GM11168 (cell line): Measurements from ENCODE around the gene RABIF.
"Not testable (repeated sequence)": the region's sequence is repeated elsewhere in the genome, so short reads cannot be mapped to it uniquely, and the experiment has no call there.

Experiments
- in situ Hi-C: fragments of 300-500 bp; cut with MboI; formaldehyde crosslinking; loops from one replicate; pipeline ENCODE4 v1.12.0; 2022; ENCODE audit warnings: low sequenced_read_pairs; ENCODE audit not compliant: unreplicated experiment

The RABIF gene

DNA sequence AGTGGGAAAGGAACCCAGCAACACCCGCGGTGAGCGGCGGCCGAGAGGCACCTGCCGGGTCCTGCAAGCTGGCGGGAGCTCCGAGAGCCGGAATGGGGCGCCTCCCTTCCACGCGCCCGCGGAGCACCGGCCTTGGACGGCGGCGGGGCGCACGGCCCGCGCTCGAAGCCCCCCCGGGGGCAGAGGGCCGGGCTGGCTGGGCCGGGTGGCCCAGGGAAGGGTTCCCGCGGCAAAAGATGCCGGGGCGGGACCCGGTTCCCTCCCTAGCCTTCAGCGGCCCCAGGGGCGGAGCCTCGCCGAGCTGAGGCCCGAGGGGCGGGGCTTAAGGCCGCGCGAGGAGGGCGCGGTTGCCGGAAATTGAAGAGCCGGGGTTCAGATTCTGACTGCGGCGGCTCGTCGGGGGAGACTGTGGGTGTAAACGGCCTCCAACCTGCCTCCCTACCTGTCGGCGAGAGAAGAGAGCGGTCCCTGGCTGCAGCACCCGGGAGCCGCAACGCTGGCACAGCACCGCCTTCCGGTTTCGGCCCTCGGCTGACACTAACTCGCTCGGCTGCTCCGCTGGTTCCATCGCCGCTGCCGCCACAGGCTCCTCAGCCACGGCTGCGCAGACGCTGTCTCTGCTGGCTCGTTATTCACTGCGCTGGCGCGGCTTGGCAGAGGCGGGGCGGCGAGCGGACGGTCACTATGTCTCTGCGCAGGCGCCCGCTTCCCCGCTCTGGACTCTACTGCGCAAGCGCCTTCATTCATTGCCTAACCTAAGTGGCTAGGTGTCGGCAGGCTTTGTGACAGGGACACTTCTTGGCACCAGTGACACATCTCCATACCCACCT lies at the start of gene RABIF:
TSS of gene RABIF (minus strand) at position 619 of the 830 bp plus-strand sequence. CDS start at position 568, 51 bp downstream.
- in situ Hi-C loops = no loop called here

DNA sequence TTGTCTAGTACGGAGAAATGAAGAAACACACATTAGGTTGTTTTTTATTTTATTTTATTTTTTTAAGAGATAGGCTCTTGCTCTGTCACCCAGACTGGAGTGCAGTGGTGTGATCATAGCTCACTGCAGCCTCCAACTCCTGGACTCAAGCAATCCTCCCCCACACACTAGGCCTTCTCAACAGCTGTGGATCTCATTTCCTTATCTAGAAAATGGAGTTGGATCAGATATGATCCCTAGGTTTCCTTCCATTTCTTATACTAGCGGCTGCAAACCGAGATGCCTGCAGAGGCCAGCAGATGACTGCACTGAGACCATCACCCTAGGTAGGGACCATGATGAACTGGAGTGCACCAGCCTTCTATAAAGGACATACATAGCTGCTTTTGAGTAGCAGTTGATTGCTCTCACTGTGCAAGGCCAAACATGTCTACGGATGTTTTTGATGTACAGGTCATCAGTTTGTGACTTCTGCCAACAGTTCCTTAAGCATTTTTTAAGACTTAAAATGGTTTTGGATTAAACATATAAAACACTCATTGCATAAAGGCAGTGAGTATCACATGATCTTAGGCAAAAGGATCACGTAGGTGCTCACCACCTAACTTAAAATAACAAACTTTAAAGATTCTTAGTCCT lies 49.5 kb upstream of the RABIF start:
- in situ Hi-C loops = no loop called here

- in situ Hi-C loops = not testable (repeated sequence)
Observed at GRCh38 chr1:202936409-202936808, 47.5 kb upstream of the RABIF start.

DNA sequence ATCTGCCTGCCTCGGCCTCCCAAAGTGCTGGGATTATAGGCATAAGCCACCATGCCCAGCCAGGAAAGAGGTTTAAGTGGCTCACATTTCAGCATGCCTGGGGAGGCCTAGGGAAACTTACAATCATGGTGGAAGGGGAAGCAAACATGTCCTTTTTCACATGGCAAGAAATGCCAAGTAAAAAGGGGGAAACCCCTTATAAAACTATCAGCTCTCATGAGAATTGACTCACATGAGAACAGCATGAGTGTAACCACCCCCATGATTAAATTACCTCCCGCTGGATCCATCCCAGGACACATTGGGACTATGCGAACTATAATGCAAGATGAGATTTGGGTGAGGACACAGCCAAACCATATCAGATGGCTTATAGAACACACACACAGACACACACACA lies 46.9 kb upstream of the RABIF start:
- in situ Hi-C loops = no loop called here

- in situ Hi-C loops = no loop called here
Observed at GRCh38 chr1:202934755-202935154, 45.8 kb upstream of the RABIF start.

DNA sequence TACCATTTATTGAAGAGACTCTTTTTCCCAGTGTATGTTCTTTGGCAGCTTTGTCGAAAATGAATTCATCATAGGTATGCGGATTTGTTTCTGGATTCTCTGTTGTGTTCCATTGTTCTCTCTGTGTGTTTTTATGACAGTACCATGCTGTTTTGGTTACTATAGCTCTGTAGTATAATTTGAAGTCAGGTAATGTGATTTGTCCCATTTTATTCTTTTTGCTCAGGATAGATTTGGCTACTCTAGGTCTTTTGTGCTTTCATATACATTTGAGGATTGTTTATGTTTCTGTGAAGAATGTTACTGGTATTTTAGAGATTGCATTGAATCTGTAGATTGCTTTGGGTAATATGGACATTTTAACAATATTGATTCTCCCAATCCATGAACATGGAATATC lies 43.5 kb upstream of the RABIF start:
- in situ Hi-C loops = no loop called here

GRCh38 chr1:202926581-202927491 lies 37.9 kb upstream of the RABIF start, which contains the start of gene KLHL12:
Gene KLHL12, minus strand, starts transcription at chr1:202927234. Its CDS starts 2,072 bp downstream, at chr1:202925162.
- in situ Hi-C loops = no loop called here

DNA sequence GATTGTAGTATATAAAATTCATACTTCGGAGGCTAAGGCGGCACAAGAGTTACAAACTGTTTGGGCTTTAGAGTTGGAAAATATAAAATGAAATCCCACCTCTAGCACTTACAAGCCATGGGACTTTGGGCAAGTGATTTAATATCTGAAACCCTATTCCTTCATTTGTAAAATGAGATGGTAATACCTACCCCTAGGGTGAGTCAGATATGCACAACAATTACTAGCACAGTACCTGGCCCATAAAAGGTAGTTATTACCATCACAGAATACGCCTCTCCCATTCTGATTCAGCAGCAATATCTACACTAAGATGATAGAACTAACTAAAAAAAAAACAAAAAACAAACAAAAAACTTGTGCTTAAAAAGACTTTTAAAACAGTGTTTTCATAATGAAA lies 34.6 kb upstream of the RABIF start:
- in situ Hi-C loops = no loop called here

GRCh38 chr1:202919615-202920014 lies 30.7 kb upstream of the RABIF start:
- in situ Hi-C loops = no loop called here

DNA sequence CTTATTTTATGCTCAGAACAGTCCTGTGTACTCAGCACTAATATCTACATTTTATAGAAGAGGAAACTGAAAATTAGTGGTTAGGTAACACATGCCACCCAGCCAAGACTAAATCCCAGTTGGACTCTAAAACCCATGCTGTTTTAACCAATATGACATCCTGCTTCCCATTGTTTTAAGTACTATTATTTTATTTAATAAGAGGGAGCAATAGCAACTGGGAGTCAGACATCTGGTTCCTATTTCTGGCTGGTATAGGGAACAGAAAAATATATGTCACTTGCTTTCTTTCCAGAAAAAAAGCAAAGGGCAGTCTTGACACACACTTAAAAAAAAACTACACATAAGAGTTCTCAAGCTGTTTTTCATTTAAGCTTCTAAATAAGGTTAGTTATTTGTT lies 26.2 kb upstream of the RABIF start:
- in situ Hi-C loops = no loop called here

DNA sequence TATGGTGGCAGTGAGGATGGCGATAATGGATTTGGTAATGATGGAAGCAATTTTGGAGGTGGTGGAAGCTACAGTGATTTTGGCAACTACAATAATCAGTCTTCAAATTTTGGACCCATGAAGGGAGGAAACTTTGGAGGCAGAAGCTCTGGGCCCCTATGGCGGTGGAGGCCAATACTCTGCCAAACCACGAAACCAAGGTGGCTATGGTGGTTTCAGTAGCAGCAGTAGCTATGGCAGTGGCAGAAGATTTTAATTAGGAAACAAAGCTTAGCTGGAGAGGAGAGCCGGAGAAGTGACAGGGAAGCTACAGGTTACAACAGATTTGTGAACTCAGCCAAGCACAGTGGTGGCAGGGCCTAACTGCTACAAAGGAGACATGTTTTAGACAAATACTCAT lies 23.5 kb upstream of the RABIF start:
- in situ Hi-C loops = not testable (repeated sequence)

DNA sequence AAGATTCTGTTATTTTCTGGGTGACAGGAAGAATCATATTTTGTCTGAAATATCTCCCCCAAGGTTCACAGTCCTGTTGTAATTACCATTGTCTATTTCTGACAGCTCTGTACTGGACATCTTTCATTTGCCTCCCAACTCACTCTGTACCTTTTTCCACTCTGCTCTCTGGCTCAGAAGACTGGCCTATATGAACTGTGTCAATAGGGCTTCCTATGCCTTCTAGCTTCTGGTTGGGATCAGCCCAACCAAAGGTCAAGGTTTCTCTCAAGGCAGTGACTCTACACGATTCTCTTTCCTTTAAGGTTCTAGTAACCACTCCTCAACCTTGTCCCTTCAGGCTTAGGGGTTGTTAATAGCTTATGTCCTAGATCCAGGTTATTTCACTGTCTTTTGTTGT lies 20.5 kb upstream of the RABIF start:
- in situ Hi-C loops = no loop called here

DNA sequence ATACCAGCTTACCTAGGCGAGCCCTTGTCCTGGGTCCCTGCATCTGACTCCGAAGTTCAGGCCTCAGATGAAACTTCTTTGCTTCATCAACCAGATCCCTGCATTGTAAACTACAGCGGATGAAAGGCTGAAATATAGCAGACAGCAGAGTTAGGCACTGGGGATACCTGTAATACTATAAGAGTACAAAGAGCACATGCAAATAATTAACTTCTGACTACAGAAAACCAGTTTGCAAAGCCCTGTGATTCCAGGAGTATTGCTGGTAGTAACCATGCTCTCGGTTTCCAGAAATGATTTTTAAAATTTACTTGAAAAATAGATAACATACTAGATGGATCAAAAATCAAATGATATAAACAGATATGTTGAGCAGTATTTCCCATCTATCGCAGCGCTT lies 20.0 kb upstream of the RABIF start:
- in situ Hi-C loops = no loop called here

- in situ Hi-C loops = no loop called here
Observed at GRCh38 chr1:202905331-202905730, 16.4 kb upstream of the RABIF start.

- in situ Hi-C loops = not testable (repeated sequence)
Observed at GRCh38 chr1:202903808-202904207, 14.9 kb upstream of the RABIF start.

DNA sequence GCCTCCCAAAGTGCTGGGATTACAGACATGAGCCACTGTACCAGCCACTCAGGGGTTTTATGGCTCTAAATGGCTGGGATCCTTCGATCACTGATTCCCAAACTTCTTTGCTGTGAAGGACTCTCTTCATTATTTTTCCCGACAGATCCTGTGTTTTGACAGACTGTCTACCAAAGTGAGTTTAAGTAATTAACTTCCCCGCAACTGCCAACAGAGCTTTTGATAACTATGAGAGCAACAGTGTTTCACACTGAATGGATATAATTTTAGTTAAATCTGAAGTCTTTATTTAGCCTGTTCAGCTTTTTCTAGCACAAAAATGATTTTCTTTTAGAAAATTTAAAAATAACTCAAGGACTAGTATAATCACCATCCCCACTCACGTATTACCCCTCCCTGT lies 12.6 kb upstream of the RABIF start:
- in situ Hi-C loops = no loop called here

DNA sequence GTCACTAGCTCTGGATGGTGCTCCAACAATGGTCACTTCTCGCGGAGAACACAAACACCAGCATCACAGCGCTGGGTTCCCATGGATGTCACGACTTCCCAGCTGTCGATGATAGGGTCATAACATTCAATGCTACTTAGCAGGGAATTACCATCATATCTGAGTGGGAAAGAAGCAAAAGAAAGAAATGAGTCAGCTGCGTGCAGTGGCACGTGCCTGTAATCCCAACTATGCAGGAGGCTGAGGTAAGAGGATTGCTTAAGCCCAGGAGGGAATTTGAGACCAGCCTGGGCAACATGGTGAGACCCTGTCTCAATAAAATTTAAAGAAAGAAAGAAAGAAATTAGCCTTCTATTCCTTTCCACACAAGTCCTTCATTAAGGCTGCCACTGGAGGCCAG lies 3.6 kb upstream of the RABIF start:
- in situ Hi-C loops = no loop called here

- in situ Hi-C loops = no loop called here
Observed at GRCh38 chr1:202890392-202890791, 1.4 kb upstream of the RABIF start.

DNA sequence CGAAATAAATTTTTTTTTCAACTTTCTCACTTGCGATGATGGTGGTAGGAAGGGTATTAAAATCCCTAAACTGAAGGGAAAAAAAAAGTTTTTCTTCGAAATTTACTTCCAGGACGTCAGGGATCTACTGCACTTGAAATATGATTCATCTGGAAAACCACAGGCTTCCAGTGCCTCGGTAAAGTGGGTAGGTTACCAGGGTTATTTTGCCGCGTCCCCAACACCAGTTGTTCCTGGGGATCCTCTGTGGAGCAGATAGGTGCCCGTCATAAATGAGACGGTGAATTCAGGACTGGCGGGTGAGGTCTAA lies 773 bp downstream of the RABIF start:
- in situ Hi-C loops = no loop called here

- in situ Hi-C loops = no loop called here
Observed at GRCh38 chr1:202880961-202881460, 7.9 kb downstream of the RABIF start.

- in situ Hi-C loops = no loop called here
Observed at GRCh38 chr1:202880062-202880461, 8.9 kb downstream of the RABIF start.
